ENCODE results near the gene AHNAK.

GRCh38 chr11:62435846-62436660 lies 110.6 kb downstream of the AHNAK start:
- TF ChIP-seq POLR2A (IDR thresholded peaks at IDR 0.05) = no peak
- no peak for TF ChIP-seq CTCF (IDR thresholded peaks at IDR 0.05)

Data from thyroid gland (tissue), 4 donors.